GM19455 (cell line): ENCODE measurements around the gene UBE2K.
"Not testable (repeated sequence)": the region's sequence is repeated elsewhere in the genome, so short reads cannot be mapped to it uniquely, and the experiment has no call there.

Experiments
- ATAC-seq: cut with Tn5 transposase; IDR thresholded peaks from one replicate; pipeline ENCODE4 v1.9.1; 2021; ENCODE audit not compliant: unreplicated experiment

The UBE2K gene

DNA sequence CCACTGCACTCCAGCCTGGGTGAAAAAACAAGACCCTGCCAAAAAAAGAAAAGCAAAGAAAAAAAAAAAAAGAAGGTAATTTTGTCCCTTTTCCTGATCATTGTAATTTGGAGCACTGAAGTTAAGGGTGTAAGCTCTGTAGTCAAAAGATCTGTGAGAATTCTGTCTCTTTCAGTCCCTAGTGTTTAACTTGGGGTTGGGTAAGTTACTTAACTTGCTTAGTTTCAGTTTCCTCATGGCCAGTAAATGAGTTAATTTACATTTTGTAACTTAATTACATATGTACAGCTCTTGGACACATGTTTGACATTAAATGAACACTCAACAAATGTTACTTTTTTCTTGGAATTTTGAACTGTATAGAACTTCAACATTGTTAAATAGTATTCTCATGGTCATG is 10.9 kb upstream of the UBE2K start:
- ATAC-seq = no peak

GRCh38 chr4:39689970-39690369 is 8.0 kb upstream of the UBE2K start:
- no peak for ATAC-seq

GRCh38 chr4:39698424-39699009 is 581 bp downstream of the UBE2K start:
- peak; percentile 32 for ATAC-seq

GRCh38 chr4:39699687-39700409 is 1.9 kb downstream of the UBE2K start:
- ATAC-seq = no peak

- no peak for ATAC-seq
These were observed 2.6 kb downstream of the UBE2K start for GRCh38 chr4:39700554-39700953.

DNA sequence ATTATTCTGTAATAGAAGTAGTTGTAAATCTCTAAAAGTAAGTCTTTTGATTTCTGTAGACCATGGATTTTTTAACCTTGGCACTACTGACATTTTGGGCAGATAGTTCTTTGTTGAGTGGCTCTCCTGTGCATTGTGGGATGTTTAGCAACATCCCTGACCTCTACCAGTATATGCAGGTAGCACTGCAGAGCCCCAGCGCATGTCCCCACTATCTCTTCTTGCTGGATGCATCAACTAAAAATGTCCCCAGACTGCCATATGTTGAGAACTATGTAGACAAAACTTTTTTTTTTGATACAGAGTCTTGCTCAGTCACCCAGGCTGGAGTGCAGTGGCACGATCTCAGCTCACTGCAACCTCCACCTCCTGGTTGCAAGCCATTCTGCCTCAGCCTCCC is 4.8 kb downstream of the UBE2K start:
- ATAC-seq = no peak

GRCh38 chr4:39704789-39705188 is 6.9 kb downstream of the UBE2K start:
- not testable (repeated sequence) for ATAC-seq

GRCh38 chr4:39706334-39706733 is 8.4 kb downstream of the UBE2K start:
- ATAC-seq = no peak

- ATAC-seq = no peak
These were observed 9.0 kb downstream of the UBE2K start for GRCh38 chr4:39706741-39707511.

DNA sequence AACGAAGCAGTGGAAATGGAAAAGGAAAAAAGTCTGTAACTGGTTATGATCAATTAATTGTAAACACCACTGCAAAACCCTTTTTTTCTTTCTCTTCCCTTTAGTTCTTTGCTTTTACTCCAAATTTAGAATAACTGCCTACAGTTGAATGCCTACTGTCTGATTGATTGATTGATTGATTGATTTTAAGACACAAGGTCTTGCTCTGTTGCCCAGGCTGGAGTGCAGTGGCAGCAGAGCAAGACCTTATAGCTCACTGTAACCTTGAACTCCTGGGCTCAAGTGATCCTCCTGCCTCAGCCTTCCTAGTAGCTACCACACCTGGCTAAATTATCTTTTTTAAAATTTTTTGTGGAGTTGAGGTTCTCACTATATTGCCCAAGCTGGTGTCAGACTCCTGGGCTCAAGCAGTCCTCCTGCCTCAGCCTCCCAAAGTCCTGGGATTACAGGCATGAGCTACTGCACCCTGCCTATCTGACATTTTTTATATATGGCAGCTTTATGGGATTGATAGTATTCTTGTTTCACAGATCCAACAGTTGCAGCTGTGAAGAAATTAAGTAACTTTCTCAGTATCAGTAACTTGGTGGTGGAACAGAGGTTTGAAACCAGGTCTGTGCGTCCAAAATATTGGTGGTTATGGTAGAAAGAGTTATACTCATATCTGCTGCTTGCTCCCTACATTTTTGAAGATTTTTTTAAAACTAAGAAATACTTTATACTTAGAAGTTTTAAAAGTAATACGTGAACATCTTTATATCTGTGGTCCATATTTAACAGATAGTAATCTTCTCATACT is 12.4 kb downstream of the UBE2K start:
- ATAC-seq = no peak

- ATAC-seq = no peak
These were observed 15.1 kb downstream of the UBE2K start for GRCh38 chr4:39712819-39713607.

DNA sequence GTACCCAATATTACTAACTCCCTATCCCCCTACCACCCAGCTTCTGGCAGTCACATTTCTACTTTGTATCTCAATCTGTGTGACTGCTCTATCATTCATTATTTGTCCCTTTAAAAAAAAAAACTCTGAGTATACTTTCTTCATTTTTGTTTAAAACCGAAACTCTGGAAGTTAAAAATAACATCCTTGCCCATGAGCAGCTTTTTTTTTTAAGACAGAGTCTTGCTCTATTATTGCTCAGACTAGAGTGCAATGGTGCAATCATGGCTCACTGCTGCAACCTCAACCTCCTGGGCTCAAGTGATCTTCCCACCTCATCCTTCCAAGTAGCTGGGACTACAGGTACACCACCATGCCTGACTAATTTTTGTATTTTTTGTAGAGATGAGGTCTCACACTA is 15.8 kb downstream of the UBE2K start:
- no peak for ATAC-seq

DNA sequence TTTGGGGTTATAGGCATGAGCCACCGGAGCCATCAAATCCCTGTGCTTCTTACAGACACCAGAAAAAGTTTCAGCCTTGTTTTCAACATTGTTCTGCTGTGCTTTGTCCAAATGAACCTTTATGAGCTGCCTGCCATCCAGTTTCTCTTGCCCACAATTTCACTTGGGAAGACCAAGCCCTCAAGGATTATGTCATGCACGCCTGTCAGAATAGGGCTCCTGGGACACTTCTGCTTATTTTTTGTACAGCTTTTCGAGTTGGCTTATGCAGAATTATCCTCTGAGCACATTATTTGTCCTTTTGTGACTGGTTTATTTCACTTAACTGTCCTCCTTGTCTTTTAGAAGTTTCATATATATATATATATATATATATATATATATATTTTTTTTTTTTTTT is 16.2 kb downstream of the UBE2K start:
- ATAC-seq = no peak

DNA sequence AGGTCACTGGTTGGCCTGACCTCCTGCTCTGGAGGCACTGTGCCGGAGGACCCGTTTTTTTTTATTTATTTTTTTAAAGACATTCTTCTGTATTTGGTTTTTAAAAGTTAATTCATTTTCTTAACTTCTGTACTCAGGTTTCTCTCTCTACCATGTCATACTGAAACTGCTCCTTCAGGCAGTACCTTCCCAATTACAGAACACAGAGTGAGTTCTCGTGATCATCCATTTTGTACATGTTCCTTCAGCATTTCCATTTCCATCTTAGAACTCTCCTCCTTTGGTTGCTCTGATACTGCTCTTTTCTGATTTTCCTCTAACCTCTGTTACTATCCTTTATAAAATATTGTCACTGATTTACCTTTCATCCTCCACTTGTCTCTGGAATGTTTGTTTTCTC is 17.9 kb downstream of the UBE2K start:
- no peak for ATAC-seq

- no peak for ATAC-seq
These were observed 18.4 kb downstream of the UBE2K start for GRCh38 chr4:39716356-39716755.

GRCh38 chr4:39717743-39718142 is 19.8 kb downstream of the UBE2K start:
- not testable (repeated sequence) for ATAC-seq

GRCh38 chr4:39718366-39719323 is 20.7 kb downstream of the UBE2K start:
- no peak for ATAC-seq

DNA sequence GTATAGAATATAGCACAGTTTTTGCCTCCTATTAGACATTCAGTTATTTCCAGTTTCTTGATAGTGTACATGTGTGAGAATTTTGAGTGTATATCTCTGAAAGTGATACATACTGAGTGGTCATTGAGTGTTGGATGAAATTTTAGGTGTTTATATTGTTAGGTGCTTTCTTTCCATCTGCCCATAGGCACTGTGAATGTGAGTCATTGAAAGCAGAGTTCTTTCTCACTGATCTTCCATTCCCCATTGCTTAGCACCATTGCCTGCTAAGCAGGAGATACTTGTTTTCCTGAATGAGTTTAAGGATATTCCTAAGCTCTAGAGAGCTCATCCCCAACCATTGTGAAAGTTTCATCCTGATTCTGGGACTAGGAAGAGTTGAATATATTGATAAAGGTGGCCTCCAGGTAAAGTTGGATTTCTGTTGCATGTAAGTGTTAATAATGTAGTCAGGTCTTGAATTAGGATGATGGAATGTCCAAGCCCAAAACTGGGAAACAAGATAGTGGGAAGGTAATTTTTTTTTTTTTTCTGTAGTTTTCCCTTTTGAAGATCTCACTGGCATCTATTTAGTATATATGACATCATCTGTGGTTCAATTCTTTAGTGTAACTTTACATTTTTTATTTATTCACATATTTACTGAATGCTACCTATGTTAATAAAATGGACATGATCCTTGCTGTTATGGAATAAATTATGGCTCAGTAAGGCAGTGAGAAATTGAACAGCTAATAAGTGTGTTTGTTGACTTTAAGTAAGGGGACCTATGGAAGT is 22.1 kb downstream of the UBE2K start:
- ATAC-seq = no peak

- not testable (repeated sequence) for ATAC-seq
These were observed 23.3 kb downstream of the UBE2K start for GRCh38 chr4:39721273-39721672.
